ENCODE measurements around the gene MCM6.
"Not testable (repeated sequence)": the region's sequence is repeated elsewhere in the genome, so short reads cannot be mapped to it uniquely, and the experiment has no call there.

MCM6 gene

DNA sequence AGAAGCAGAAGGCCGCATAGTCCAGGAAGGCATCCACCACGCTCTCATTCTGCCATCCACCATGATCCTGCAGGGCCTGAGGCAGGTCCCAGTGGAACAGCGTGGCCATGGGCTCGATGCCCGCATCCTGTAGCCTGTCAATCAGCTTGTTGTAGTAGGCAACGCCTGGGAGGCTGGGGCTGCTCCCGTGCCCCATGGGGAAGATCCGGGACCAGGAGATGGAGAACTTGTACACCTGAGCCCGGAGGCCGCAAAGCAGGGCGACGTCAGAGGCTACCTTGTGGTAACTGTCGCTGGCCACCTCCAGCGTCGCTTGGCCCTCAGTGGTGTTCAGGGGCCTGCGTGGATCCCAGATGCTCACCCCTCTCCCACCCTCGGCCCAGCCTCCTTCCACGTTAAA lies 58.8 kb downstream of the MCM6 start:
- H3K4me3 ChIP-seq (ENCODE audit: low read depth, low read length), result no peak overlapping the region
- TF ChIP-seq, protein P1, sequence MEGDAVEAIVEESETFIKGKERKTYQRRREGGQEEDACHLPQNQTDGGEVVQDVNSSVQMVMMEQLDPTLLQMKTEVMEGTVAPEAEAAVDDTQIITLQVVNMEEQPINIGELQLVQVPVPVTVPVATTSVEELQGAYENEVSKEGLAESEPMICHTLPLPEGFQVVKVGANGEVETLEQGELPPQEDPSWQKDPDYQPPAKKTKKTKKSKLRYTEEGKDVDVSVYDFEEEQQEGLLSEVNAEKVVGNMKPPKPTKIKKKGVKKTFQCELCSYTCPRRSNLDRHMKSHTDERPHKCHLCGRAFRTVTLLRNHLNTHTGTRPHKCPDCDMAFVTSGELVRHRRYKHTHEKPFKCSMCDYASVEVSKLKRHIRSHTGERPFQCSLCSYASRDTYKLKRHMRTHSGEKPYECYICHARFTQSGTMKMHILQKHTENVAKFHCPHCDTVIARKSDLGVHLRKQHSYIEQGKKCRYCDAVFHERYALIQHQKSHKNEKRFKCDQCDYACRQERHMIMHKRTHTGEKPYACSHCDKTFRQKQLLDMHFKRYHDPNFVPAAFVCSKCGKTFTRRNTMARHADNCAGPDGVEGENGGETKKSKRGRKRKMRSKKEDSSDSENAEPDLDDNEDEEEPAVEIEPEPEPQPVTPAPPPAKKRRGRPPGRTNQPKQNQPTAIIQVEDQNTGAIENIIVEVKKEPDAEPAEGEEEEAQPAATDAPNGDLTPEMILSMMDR (conservative IDR thresholded peaks at IDR 0.05; ENCODE audit: low read depth, low read length), result no peak
- DNase-seq (ENCODE audit: low read depth), result no peak

DNA sequence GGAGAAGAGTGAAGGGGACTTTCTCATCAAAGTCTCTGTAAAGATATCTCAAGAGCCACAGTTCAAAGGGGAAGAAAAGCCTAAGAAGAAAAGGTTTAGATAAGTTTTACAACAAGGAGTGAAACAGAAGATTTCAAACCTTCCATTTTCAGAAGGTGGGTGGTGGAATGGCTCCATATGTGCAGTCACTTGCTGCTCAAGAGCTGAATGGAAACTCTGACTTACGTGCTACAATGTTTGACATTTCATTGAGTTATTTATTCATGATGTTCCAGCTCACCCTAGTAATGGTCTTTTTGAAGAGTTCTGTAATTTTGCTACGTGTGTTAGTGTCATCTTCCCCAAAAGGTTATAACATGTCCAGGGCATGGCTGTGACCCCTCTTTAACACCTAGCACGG lies 61.0 kb downstream of the MCM6 start:
- no peak for DNase-seq (ENCODE audit: low read depth)
- no peak overlapping the region for H3K4me3 ChIP-seq (ENCODE audit: low read depth, low read length)
- TF ChIP-seq, protein P1 (conservative IDR thresholded peaks at IDR 0.05; ENCODE audit: low read depth, low read length), result no peak

DNA sequence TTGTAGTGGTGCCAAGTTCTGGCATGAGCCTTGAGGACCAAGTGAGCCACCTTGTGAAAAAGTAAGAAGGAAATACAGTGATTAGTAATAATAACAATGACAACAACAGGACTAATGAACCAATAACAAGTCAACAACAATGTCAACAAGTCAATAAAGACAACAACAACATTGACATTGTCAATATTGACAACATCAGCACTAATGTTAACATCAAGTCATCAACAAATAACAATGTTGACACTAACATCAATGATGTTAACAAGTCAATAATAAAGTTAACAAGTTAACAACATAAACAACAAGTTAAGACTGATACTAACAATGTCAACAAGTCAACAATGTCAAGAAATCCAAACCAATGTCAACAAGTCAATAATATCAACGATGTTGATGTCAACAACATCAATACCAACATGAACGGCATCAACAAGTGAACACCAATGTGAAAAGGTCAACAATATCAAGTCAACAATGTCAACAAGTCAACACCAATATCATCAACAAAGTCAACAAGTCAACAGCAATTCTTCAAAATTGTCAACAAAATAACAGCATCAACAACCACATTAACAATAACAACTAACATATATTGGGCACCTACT lies 63.2 kb downstream of the MCM6 start:
- DNase-seq (ENCODE audit: low read depth), result no peak
- H3K4me3 ChIP-seq (ENCODE audit: low read depth, low read length), result no peak overlapping the region
- TF ChIP-seq, protein P1 (conservative IDR thresholded peaks at IDR 0.05; ENCODE audit: low read depth, low read length), result no peak

DNA sequence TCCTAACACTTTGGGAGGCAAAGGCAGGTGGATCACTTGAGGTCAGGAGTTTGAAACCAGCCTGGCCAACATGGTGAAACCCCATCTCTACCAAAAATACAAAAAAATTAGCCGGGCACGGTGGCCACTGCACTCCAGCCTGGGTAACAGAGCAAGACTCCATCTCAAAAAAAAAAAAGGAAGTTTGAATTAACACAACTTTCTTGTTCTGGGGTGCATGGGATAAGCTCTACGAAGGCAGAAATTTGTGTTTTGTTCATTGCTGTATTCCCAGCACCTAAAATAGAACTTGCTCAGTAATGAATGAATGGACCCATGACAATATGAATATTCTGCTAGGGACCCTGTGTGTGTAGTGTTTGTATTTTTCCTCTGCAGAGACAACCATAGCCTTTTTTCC lies 68.4 kb downstream of the MCM6 start:
- not testable (repeated sequence) for DNase-seq (ENCODE audit: low read depth); H3K4me3 ChIP-seq (ENCODE audit: low read depth, low read length)

DNA sequence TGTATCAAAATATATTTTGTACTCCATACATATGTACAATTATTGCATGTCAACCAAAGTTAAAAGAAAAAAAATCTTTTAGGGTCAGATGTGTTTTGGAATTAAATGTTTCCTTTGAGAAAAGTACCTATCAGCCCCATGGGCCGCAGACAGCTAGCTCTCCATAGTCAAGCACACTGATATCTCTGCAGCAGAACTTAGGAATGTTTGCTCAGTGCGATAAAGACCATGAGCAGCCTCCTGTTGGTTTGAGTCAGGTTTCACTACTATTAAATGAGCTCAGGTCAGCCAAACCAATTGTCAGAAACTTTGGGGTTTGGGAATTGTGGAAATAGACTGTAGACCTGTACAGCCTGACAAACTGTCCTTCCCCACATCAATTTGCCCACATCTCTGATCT lies 73.0 kb downstream of the MCM6 start:
- no peak overlapping the region for H3K4me3 ChIP-seq (ENCODE audit: low read depth, low read length)
- TF ChIP-seq, protein P1 (conservative IDR thresholded peaks at IDR 0.05; ENCODE audit: low read depth, low read length), result no peak
- no peak for DNase-seq (ENCODE audit: low read depth)

DNA sequence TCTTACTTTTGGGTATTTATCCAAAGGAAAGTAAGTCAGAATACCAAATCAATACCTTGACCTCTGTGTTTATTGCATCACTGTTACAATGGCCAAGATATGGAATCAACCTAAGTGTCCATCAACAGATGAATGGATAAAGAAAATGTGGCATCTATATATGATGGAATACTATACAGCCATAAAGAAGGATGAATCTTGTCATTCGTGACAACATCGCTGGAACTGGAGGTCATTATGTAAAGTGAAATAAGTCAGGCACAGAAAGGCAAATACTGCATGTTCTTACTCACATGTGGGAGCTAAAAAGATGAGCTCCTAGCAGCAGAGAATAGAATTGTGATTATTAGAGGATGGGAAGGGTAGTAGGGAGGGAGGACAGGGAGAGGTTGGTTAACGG lies 73.9 kb downstream of the MCM6 start:
- no peak overlapping the region for H3K4me3 ChIP-seq (ENCODE audit: low read depth, low read length)
- TF ChIP-seq, protein P1 (conservative IDR thresholded peaks at IDR 0.05; ENCODE audit: low read depth, low read length), result no peak

DNA sequence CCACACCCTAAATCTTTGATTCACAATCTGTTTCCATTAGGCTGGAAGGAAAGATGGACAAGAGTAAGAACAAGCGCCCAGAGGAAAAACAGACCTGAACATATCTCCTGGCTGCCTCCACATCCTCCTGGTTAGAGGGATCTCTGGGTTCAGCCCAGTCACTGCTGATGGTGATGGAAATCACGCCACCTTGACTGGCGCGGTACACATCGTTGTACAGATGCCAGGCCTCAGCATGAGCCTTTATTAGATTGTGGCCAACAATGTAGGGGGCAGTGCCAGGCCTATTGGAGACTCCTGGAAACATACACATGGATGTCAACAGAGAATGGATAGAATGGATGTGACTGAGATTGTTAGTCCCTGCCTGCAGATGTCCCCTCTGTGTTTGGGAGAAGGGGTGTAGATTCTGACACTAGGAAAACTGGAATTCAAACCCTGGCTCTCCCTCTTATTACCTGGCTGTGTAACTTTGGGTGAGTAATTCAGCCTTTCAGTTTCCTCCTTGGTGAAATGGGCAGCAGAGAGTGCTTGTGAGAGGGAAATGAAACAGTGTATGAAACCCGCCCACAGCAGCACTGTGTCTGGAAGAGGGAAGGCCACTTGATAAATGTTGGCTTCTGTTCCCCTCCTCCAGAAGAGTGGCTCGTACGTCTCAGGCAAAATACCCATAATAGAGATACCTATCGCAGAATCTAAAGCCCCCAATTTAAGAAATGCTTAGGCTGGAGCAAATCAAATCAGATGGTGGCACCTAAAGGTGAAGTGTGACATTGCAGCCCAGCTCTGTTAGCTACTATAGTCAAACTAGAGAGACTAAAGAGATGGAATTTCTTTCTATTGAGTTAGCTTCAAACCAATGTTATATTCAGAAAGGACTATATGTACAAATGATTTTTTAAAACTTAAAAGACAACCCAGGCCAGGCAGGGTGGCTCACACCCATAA lies 75.5 kb downstream of the MCM6 start:
- TF ChIP-seq, protein P1 (conservative IDR thresholded peaks at IDR 0.05; ENCODE audit: low read depth, low read length), result no peak
- no peak overlapping the region for H3K4me3 ChIP-seq (ENCODE audit: low read depth, low read length)
- DNase-seq (ENCODE audit: low read depth), result no peak

More for the DNA sequence above, 73.9 kb downstream of the MCM6 start:
- DNase-seq (ENCODE audit: low read depth), result no peak

Data from choroid plexus epithelial cell (primary cell).